Embryonic facial prominence (tissue), 1 donor: ENCODE results near the gene IL10.
"Not testable (repeated sequence)": the region's sequence is repeated elsewhere in the genome, so short reads cannot be mapped to it uniquely, and the experiment has no call there.

Experiments used
- DNase-seq: peaks from one replicate; pipeline ENCODE4 v3.0.0-alpha.2; 2016; ENCODE audit errors: extremely low spot score

IL10 gene

GRCh38 chr1:206765771-206766170 is 6.5 kb downstream of the IL10 start:
- DNase-seq = not testable (repeated sequence)

GRCh38 chr1:206762741-206763364 is 9.4 kb downstream of the IL10 start:
- DNase-seq = not testable (repeated sequence)

DNA sequence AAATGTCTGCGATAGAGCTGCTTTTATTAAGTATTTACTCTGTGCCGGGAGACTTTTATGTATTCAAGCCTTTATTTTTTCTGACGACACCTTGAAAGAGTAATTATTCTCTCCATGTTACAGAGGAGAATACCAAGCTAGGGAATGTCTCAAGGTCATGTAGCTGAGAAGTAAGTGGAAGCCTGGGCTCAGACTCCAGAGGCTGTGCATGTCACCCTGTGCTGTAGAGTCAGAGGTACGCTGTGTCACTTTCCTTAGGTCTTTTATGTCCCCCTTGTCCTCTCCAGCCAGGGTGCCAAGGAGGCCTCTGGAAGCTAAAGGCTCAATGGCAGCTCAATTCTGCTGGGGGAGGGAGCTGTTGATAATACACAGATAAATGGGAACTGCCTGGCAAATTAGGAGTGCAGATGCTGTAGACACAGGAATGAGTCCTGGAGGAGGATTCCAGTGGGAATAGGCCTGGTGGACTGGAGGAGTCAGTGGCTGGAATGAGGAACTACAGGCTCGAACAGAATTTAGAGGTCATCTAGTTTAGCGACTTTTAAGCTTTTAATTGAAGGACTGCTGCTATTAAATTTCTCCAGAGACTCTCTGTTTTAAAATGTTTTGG is 11.0 kb downstream of the IL10 start:
- no peak for DNase-seq

DNA sequence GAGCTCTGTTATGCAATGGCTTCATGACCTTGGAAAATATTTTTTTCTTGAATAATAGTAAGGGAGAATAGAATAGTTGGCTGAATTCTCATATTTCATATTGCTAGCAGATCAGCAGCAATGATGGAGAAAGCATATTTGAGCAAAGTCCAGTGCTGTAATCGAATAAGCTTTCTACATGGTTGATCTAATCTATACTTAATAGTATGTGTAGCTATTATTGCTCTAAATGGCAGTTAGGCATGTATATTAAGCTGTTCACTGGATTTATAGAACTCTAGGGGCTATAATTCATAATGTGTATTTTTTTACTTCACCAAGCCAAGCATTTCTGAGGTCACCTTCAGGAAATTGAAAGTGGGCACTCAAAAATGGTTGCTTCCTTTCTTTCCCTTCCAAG is 11.7 kb downstream of the IL10 start:
- DNase-seq = no peak

GRCh38 chr1:206757524-206758266 is 14.6 kb downstream of the IL10 start:
- DNase-seq = no peak

GRCh38 chr1:206754011-206754410 is 18.3 kb downstream of the IL10 start:
- DNase-seq = no peak

GRCh38 chr1:206753141-206753540 is 19.2 kb downstream of the IL10 start:
- DNase-seq = no peak

- DNase-seq = no peak
Measured at GRCh38 chr1:206752481-206752880, 19.8 kb downstream of the IL10 start.

DNA sequence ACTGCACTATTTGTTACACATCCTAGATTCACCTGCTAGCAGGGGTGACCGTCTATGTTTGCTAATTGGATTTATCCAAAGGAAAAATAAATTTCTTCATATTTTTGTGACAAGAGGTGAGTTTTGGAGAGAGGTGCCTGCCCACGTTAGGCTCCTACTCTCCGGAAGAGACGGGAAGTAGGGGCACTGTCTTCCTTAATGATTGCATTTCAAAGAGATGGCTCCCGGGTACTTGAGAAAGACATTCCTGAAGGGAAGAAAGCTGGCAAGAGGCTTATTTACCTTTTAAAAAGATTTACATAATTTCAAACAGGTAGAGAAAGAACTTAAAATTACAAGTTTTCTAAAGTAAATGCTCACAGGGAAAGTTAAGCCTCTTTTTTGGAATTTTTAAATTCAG is 20.4 kb downstream of the IL10 start:
- no peak for DNase-seq

DNA sequence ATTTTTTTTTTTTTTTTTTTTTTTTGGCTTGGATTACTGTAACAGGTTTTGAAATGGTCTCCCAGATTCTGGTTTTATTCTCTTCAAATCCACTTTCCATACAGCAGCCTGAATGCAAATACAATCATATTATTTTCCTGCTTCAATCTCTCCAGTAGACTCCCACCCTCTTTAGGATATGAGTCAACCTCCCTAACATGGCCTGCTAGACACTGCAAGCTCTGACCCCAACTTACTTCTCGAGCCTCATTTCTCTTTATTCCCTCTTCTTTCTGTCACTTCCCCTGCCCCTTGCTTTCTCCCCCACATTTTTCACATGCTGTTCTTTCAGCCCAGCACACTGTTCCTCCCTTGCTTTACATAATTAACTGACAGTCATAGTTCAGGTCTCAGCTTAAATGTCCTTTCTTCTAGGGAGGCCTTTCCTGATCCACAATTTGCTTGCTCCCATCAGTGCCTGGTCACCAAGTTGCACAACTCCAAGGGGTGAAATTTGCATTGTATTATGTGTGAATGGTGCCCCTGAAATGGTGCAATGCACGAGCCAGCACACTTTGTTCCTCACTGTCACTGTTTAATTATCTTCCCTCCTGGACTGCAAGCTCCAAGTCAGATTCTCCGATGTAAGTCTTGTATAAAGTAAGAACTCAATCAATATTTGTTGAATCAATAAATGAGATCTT is 23.8 kb downstream of the IL10 start:
- DNase-seq = no peak

GRCh38 chr1:206745301-206745700 is 27.0 kb downstream of the IL10 start:
- DNase-seq = no peak

- no peak for DNase-seq
Measured at GRCh38 chr1:206744683-206745082, 27.6 kb downstream of the IL10 start.

DNA sequence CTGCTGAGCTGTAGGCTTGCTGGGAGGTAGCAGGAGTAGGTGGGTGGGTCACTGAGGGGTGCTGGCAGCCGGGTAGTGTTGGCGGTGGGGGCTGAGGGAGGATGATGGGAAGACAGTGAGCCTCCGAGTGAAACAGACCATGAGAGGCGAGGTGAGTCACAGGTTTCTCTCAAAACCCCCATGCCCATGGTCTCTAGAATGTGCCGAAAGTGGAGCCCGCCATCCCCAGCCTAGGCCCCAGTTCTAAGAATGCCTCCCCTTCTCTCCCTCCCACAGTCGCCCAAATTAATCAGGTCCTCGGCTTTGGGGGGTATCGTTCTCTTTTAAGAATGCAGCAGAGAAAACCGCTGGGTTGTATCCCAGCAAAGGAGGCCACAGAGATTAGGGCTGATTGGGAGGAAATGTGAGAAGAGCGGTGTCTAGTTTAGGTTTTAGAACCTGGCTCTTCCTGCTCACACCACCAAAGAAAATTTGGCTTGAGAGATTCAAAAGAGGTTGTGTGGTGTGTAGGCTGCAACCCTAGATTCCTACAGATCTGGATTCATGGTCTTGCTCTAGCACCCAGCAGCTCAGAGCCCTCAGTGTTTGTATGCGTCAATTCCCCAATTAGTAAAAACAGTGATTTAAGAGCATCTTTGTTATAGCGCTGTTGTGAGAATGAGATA is 29.4 kb downstream of the IL10 start:
- no peak for DNase-seq

DNA sequence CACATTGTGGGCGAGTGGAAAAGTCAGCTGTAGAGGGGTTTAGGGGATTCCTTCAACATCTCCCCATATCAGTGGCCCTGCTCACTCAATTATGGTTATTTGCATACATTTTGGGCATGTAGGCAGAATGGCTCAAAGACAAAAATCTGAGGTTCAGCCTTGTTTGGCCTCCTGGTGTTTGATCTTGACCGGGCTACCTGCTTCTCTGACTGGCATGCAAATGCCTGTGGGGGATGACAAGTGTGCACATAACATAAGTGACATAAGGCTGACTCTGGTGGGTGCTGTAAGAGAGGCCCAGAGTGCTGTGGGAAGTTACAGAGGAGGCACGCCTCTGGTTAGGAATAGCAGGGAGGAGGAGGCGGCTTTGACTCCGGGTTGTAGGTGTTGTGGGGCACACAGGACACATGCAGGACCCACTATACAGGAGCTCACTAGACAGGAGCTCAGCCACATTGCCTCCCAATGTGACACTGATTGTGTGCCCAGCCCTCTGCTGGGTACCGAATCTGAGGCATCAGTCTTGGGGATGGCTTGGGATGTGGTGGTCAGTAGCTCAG is 31.1 kb downstream of the IL10 start:
- DNase-seq = no peak

DNA sequence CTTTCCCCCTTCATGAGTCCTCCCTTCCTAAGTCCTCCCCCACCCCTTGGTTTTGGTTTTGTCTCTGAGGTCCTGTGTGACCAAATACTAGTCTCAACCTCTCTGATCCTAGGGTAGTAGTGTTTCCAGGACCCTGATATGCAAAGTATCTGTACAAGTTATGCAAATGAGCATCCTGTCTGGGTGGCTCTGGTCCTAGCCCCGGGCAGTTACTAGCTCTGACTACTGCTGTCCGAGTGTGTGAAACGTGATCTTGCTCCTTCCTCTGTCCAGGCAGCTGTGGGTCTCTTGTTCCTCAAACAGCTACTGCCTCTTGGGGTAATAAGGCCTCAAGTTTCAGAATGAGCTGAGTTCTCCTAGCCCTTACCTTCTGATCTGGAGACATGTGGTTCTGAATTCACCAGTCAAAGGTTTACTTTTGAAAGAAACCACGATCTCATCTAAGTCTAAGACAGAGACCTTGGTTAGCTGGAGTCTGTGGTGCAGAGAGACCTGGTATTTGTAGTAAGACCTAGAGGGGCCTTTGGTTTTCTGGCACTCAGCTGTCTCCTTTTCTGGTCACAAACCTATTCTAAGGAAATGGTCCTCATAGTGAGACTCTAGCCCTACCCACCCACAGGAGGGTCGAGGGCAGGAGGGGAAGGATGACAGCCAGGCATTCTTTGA is 32.8 kb downstream of the IL10 start:
- DNase-seq = no peak

- no peak for DNase-seq
Measured at GRCh38 chr1:206738370-206739366, 33.6 kb downstream of the IL10 start.

GRCh38 chr1:206737729-206738201 is 34.5 kb downstream of the IL10 start:
- DNase-seq = no peak

- DNase-seq = no peak
Measured at GRCh38 chr1:206736878-206737728, 35.2 kb downstream of the IL10 start.

DNA sequence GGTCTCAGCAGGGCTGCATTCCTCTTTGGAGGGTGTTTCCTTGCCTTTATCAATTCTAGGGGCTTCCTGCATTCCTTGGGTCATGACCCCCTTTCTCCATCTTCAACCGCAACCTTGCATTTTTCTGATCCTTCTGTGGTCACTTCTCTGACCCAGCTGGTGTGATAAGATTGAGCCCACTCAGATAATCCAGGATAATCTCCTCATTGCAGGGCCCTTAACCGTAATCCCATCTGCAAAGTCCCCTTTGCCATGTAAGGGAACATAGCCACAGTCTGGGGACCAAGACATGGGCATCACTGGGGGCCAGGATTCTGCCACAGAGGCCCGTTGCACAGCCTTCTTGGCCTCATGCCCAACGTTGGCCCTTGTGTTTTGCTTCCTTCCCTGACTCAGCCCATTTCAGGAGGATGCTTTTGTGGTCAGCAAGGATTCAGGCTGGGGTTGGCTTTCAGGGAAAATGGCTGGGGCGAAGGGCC is 36.7 kb downstream of the IL10 start:
- no peak for DNase-seq
